Pancreas (tissue), 10 donors: ENCODE data around the gene C6orf47. TPM values are rescaled to one million over a fixed set of nuclear protein-coding genes. Genes with fewer than 3 reads are reported as not detected.
A peak's percentile ranks its signal among the peaks of the same experiment; 100 is the strongest.

Source experiments
- ATAC-seq, 4 donors: fragments of 200-7000 bp; cut with Tn5 transposase; one replicate each; pipeline versions ENCODE4 v1.8.0 to v1.9.1; 2020; ENCODE audit warnings: mild to moderate bottlenecking in 4 of 4, moderate library complexity in 4 of 4
- DNase-seq, 6 donors: peaks; one replicate each; pipeline ENCODE4 v3.0.0-alpha.2; 2020
- FAIRE-seq: peaks from 2 replicates; lab custom pipeline; 2012; peaks lifted over from hg19 to GRCh38; lab: Jason Lieb, UNC
- H3K27ac ChIP-seq, 4 donors: fragments of 200-600 bp; sonication (generic); 1 replicate in 3 of 4; 2 replicates in 1 of 4; pipeline versions ENCODE4 v1.5.0 to v1.8.0; 2020
- H3K27me3 ChIP-seq, 4 donors: fragments of 200-600 bp; one replicate each; pipeline ENCODE4 v1.8.0; 2021
- H3K36me3 ChIP-seq, 3 donors: fragments of 200-600 bp; sonication (generic) in 1 of 3; one replicate each; pipeline versions ENCODE4 v1.5.0 to v1.8.0; 2020 to 2021
- H3K4me1 ChIP-seq, 3 donors: fragments of 200-600 bp; one replicate each; pipeline ENCODE4 v1.8.0; 2021
- H3K4me3 ChIP-seq, 4 donors: fragments of 200-600 bp; sonication (generic) in 2 of 4; one replicate each; pipeline versions ENCODE4 v1.5.0 to v1.8.0; 2020 to 2021
- H3K9me3 ChIP-seq, 4 donors: fragments of 200-600 bp; one replicate each; pipeline ENCODE4 v1.8.0; 2021
- CTCF ChIP-seq, 4 donors: fragments of 200-600 bp; sonication (generic) in 3 of 4; IDR thresholded peaks; one replicate each; pipeline versions ENCODE4 v1.5.0 to v1.8.0; 2021; ENCODE audit warnings: antibody characterized with exemption in 4 of 4
- WGBS, 2 donors: extraction: QIAGEN DNeasy Blood & Tissue Kit; methylation state at CpG; one replicate each; pipeline ENCODE4 v1.1.7; 2013; 5-methylcytosine and 5-hydroxymethylcytosine counted together
- intact Hi-C, 3 donors: fragments of 100-400 bp; cut with DNase I; formaldehyde crosslinking; loops; one replicate each; pipeline versions ENCODE4 v1.11.1 to v1.14.2; 2022
- polyA plus RNA-seq, 2 donors: library from polyadenylated mRNA; stranded (reverse); fragments of 200-250 nt; gene quantifications; one replicate each; pipeline ENCODE4 v1.2.3, GENCODE V29; 2013
- total RNA-seq, 6 donors: library from RNA; stranded (reverse); fragmentation: NEBNext Ultra II Directional in 4 of 6; extraction: Animal tissue kit (Norgen Biotek cat#: 25700) in 4 of 6; gene quantifications; one replicate each; pipeline versions ENCODE4 v1.2.1 to v1.2.4, GENCODE V29; 2021 to 2023
- donor health status: healthy with polysubstance abuse.
- donor health status: DM: no; HTN: no; CAD: no; lungs with moderate emphysema.
- donor health status: DM: no; HTN: no; CAD: no.
- donor health status: control.
- donor health status: control.
- donor health status: Bipolar disorder and iron deficiency.
- donor health status: DM: yes; HTN: yes; CAD: no.
- donor health status: DM: no; HTN: no; CAD: no.
- donor health status: DM: no; HTN: no; CAD: no.
- donor health status: DM: yes; HTN: yes; CAD: no.

Gene C6orf47
- total and polyA plus RNA-seq, 8 donors = 6.9 to 12.0 (median 9.5) TPM

GRCh38 chr6:31664790-31665500 lies 4.4 kb upstream of the C6orf47 start, which contains the start of gene GPANK1:
Gene GPANK1, minus strand, starts transcription at chr6:31664997. Its CDS starts 519 bp downstream, at chr6:31664478.
- no peaks in the 10 kb centered on the region for H3K9me3 ChIP-seq
- peaks cover 11 to 24% (median 23%) of the 10 kb centered on the region in 3 donors for H3K4me1 ChIP-seq
- WGBS, 2 donors = 0 to 1% methylated on average over 39 of the region's 39 CpGs
- ATAC-seq = peak; percentile 73 to 83 (median 74)
- H3K27me3 ChIP-seq = no peaks in the 10 kb centered on the region
- peak within 1 kb of the TSS; percentile 71 to 90 (median 78) for H3K27ac ChIP-seq
- peak within 1 kb of the TSS; percentile 66 to 80 (median 74) for H3K4me3 ChIP-seq
- peak; percentile 83 to 93 (median 86) for DNase-seq
- TF ChIP-seq CTCF (IDR thresholded peaks at IDR 0.05) = no peak
- H3K36me3 ChIP-seq = peaks cover 0 to 29% (median 14%) of the 10 kb centered on the region in 3 donors
- intact Hi-C loops = no loop called here
- no peak for FAIRE-seq

GRCh38 chr6:31663961-31664789 lies 3.6 kb upstream of the C6orf47 start:
- peaks cover 13 to 27% (median 25%) of the 10 kb centered on the region in 3 donors for H3K4me1 ChIP-seq
- whole genome bisulfite sequencing, 2 donors = 18% methylated on average over 17 of the region's 17 CpGs
- peak overlapping the region; percentile 66 to 80 (median 74) for H3K4me3 ChIP-seq
- H3K27ac ChIP-seq = peak overlapping the region; percentile 71 to 90 (median 78)
- no peaks in the 10 kb centered on the region for H3K9me3 ChIP-seq
- H3K27me3 ChIP-seq = no peaks in the 10 kb centered on the region
- FAIRE-seq (no peak), DNase-seq (peak in 1 of 6 donors; percentile 33), ATAC-seq (no peak)
- no peak for TF ChIP-seq CTCF (IDR thresholded peaks at IDR 0.05)
- intact Hi-C loops = no loop called here
- H3K36me3 ChIP-seq = peaks cover 0 to 21% (median 6%) of the 10 kb centered on the region in 3 donors

- peaks cover 21 to 35% (median 31%) of the 10 kb centered on the region in 3 donors for H3K4me1 ChIP-seq
These were observed 2.8 kb upstream of the C6orf47 start for GRCh38 chr6:31663126-31663960.

More at GRCh38 chr6:31663126-31663960, 2.8 kb upstream of the C6orf47 start:
- Histone ChIP-seq H3K4me3 (peak overlapping the region in 2 of 4 donors; percentile 66 to 72), H3K27me3 (no peaks in the 10 kb centered on the region), H3K27ac (peak overlapping the region in 1 of 4 donors; percentile 90), H3K9me3 (no peaks in the 10 kb centered on the region), H3K36me3 (peaks cover 0 to 13% (median 0%) of the 10 kb centered on the region in 3 donors)
- ATAC-seq (no peak), FAIRE-seq (no peak), DNase-seq (no peak)
- WGBS, 2 donors = 58 to 61% methylated on average over 9 of the region's 9 CpGs
- no peak for TF ChIP-seq CTCF (IDR thresholded peaks at IDR 0.05)
- intact Hi-C loops = no loop called here
